Ishikawa (cell line): Measurements from ENCODE around the gene LZTS2.

Experiments
- CEBPB ChIP-seq: IDR thresholded peaks from 2 replicates; pipeline ENCODE4 v1.6.1; 2012
- CREB1 ChIP-seq: IDR thresholded peaks from 2 replicates; pipeline ENCODE4 v1.6.1; 2012; ENCODE audit warnings: low read depth
- EGR1 ChIP-seq: IDR thresholded peaks from 2 replicates; pipeline ENCODE4 v1.6.1; 2012
- EP300 ChIP-seq: IDR thresholded peaks from 2 replicates; pipeline ENCODE4 v1.6.1; 2012; ENCODE audit warnings: borderline replicate concordance
- FOXM1 ChIP-seq: IDR thresholded peaks from 2 replicates; pipeline ENCODE4 v1.6.1; 2012; ENCODE audit warnings: low read depth, borderline replicate concordance
- NFIC ChIP-seq: IDR thresholded peaks from 2 replicates; pipeline ENCODE4 v1.6.1; 2012
- RAD21 ChIP-seq: IDR thresholded peaks from 2 replicates; pipeline ENCODE4 v1.6.1; 2012; ENCODE audit warnings: low read depth
- TAF1 ChIP-seq: IDR thresholded peaks from 2 replicates; pipeline ENCODE4 v1.6.1; 2012; ENCODE audit warnings: low read depth, mild to moderate bottlenecking
- TCF12 ChIP-seq: IDR thresholded peaks from 2 replicates; pipeline ENCODE4 v1.6.1; 2012; ENCODE audit warnings: low read depth
- TEAD4 ChIP-seq: IDR thresholded peaks from 2 replicates; pipeline ENCODE4 v1.6.1; 2012
- YY1 ChIP-seq: IDR thresholded peaks from 2 replicates; pipeline ENCODE4 v1.6.1; 2012; ENCODE audit warnings: low read depth
- ZBTB7A ChIP-seq: IDR thresholded peaks from 2 replicates; pipeline ENCODE4 v1.6.1; 2012; ENCODE audit warnings: low read depth
- TF ChIP-seq, protein P1 (sequence below): IDR thresholded peaks from 2 replicates; pipeline ENCODE4 v1.6.1; 2012; ENCODE audit warnings: low read depth, mild to moderate bottlenecking
- TF ChIP-seq, protein P2 (sequence below): IDR thresholded peaks from 2 replicates; pipeline ENCODE4 v1.6.1; 2012
- TF ChIP-seq, protein P3 (sequence below): IDR thresholded peaks from 2 replicates; pipeline ENCODE4 v1.6.1; 2012

Gene LZTS2

DNA sequence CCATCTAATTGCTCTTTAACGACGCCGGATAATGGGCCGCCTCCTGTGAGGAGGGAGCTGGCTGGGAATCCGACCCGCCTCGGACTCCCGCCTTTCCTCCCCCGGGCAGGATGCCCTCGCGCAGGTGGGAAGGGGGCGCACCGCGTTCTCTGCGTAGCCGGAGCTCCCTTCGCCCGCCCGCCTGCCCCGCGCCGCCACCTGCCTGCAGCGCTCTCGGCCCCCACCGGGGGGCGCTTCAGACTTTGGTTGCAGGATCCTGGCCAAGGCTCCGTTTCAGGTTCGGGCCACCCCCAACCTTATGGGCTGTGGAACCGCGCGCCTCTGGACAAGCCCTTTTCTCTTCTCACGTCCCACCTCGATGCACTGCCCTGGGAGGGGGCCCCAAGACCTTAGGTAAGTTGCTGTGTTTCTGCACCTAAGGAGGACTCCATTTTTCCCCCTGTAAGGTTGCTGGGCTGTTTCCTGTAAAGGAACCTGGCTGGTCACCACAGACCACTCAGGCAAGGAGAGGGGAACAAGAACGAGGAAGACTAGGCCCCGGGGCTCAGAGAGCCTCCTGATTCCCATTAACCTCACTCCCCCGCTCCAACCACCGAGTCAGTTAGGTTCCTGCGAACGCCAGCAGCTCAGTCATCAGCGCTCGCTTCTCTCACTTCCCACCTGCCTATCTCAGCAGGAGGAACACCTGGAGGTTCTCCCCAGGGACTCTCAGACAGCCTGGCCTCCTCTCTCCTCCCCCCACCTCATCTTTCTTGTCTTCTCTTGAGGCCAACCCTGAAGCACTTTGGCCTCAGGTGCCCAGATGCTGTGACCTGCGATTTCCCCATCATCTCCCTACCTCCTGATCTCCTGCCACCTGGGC, 50.8 kb downstream of the LZTS2 start:
- TF ChIP-seq, protein P1, sequence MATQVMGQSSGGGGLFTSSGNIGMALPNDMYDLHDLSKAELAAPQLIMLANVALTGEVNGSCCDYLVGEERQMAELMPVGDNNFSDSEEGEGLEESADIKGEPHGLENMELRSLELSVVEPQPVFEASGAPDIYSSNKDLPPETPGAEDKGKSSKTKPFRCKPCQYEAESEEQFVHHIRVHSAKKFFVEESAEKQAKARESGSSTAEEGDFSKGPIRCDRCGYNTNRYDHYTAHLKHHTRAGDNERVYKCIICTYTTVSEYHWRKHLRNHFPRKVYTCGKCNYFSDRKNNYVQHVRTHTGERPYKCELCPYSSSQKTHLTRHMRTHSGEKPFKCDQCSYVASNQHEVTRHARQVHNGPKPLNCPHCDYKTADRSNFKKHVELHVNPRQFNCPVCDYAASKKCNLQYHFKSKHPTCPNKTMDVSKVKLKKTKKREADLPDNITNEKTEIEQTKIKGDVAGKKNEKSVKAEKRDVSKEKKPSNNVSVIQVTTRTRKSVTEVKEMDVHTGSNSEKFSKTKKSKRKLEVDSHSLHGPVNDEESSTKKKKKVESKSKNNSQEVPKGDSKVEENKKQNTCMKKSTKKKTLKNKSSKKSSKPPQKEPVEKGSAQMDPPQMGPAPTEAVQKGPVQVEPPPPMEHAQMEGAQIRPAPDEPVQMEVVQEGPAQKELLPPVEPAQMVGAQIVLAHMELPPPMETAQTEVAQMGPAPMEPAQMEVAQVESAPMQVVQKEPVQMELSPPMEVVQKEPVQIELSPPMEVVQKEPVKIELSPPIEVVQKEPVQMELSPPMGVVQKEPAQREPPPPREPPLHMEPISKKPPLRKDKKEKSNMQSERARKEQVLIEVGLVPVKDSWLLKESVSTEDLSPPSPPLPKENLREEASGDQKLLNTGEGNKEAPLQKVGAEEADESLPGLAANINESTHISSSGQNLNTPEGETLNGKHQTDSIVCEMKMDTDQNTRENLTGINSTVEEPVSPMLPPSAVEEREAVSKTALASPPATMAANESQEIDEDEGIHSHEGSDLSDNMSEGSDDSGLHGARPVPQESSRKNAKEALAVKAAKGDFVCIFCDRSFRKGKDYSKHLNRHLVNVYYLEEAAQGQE: no peak
- TF ChIP-seq TCF12: no peak
- peak; percentile 52; the same call in 1 of the 2 replicates for TF ChIP-seq NFIC
- TF ChIP-seq ZBTB7A: peak; percentile 92
- TF ChIP-seq YY1: no peak
- peak; percentile 71 for TF ChIP-seq RAD21
- TF ChIP-seq EGR1: no peak
- TF ChIP-seq TAF1: no peak; the same call in 1 of the 2 replicates
- TF ChIP-seq, protein P2, sequence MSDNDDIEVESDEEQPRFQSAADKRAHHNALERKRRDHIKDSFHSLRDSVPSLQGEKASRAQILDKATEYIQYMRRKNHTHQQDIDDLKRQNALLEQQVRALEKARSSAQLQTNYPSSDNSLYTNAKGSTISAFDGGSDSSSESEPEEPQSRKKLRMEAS: peak; percentile 75
- no peak for TF ChIP-seq FOXM1
- no peak for TF ChIP-seq CREB1
- TF ChIP-seq, protein P3, sequence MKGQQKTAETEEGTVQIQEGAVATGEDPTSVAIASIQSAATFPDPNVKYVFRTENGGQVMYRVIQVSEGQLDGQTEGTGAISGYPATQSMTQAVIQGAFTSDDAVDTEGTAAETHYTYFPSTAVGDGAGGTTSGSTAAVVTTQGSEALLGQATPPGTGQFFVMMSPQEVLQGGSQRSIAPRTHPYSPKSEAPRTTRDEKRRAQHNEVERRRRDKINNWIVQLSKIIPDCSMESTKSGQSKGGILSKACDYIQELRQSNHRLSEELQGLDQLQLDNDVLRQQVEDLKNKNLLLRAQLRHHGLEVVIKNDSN: no peak
- no peak for TF ChIP-seq TEAD4
- no peak for TF ChIP-seq CEBPB
- no peak for TF ChIP-seq EP300

DNA sequence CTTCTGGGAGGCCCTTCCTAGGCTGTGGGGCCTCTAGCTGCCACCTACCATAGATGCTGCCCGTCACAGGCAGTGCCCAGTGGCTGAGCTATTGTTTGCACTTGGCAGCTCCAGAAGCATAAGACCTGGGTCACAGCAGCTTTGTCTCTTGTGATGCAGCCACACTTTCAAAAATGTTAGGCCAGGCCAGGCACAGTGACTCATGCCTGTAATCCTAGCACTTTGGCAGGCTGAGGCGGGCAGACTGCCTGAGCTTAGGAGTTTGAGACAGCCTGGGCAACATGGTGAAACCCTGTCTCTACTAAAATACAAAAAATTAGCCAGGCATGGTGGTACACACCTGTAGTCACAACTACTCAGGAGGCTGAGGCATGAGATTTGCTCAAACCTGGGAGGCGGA, 52.7 kb downstream of the LZTS2 start:
- TF ChIP-seq FOXM1: no peak
- TF ChIP-seq TEAD4: no peak
- TF ChIP-seq CREB1: no peak
- TF ChIP-seq, protein P2: no peak
- TF ChIP-seq CEBPB: no peak

DNA sequence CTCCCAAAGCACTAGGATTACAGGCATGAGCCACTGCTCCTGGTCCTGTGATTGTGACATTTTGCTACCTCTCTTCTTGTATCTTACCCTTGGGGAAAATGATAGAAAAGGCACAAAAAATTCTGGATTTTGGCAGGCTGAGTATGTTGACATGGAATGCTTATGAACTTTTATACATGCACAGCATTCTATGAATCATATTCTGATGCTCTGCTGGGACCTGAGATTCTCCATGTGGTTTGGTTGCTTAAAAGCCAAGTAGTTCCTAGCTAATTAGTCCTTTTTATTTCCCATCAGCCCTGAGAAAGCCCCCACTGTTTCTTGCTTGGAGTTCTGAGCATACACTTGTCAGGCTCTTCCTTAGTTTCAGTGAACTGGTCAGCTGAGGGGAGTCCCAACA, 53.9 kb downstream of the LZTS2 start:
- TF ChIP-seq NFIC (no peak), EGR1 (no peak), TEAD4 (no peak), CREB1 (no peak), TAF1 (no peak), YY1 (no peak), EP300 (no peak), ZBTB7A (no peak), TCF12 (no peak), RAD21 (no peak), FOXM1 (no peak)
- TF ChIP-seq, protein P2: no peak
- TF ChIP-seq, protein P1: no peak

DNA sequence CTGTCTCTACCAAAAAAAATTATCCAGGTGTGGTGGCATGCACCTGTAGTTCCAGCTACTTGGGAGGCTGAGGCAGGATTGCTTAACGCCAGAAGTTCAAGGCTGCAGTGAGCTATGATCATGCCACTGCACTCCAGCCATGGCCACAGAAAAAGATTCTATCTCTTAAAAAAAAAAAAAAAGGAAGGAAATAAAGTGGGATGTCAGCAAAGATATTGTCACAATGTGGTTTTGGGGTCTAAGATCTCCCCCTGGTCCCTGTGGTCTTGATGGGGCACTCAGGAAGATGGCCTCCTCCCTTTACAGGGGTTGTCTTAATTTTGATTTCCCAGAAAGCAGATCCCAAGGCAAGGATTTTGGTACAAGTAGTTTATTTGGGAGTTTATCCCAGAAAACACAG, 54.7 kb downstream of the LZTS2 start:
- no peak for TF ChIP-seq FOXM1
- TF ChIP-seq EP300: no peak
- no peak for TF ChIP-seq NFIC
- no peak for TF ChIP-seq CEBPB
- no peak for TF ChIP-seq CREB1
- TF ChIP-seq TEAD4: no peak
- no peak for TF ChIP-seq EGR1
- TF ChIP-seq TCF12: no peak
- TF ChIP-seq, protein P1: no peak
- no peak for TF ChIP-seq TAF1
- TF ChIP-seq, protein P3: no peak
- TF ChIP-seq, protein P2: no peak
- no peak for TF ChIP-seq RAD21
- no peak for TF ChIP-seq ZBTB7A
- no peak for TF ChIP-seq YY1
